Stimulated activated CD4-positive, alpha-beta T cell treated with anti-CD3 and anti-CD28 coated beads, Interleukin-15, amount 100 ng/mL, for 24 hours (primary cell): ENCODE measurements around the gene IL21R.
A peak's percentile ranks its signal among the peaks of the same experiment; 100 is the strongest.
"Not testable (repeated sequence)": the region's sequence is repeated elsewhere in the genome, so short reads cannot be mapped to it uniquely, and the experiment has no call there.

Experiments
- DNase-seq: peaks from one replicate; pipeline ENCODE4 v3.0.0-alpha.2; 2020

IL21R gene

GRCh38 chr16:27429330-27429871, 27.4 kb downstream of the IL21R start:
- no peak for DNase-seq

- DNase-seq = no peak
Measured at GRCh38 chr16:27429981-27430441, 28.0 kb downstream of the IL21R start.

GRCh38 chr16:27430512-27430911, 28.5 kb downstream of the IL21R start:
- no peak for DNase-seq

GRCh38 chr16:27430923-27431484, 29.0 kb downstream of the IL21R start:
- no peak for DNase-seq

- DNase-seq = no peak
Measured at GRCh38 chr16:27431773-27432532, 30.0 kb downstream of the IL21R start.

- DNase-seq = no peak
Measured at GRCh38 chr16:27432558-27432957, 30.6 kb downstream of the IL21R start.

GRCh38 chr16:27433191-27433590, 31.2 kb downstream of the IL21R start:
- not testable (repeated sequence) for DNase-seq

GRCh38 chr16:27433636-27434035, 31.7 kb downstream of the IL21R start:
- no peak for DNase-seq

GRCh38 chr16:27434141-27435051, 32.4 kb downstream of the IL21R start:
- no peak for DNase-seq

- DNase-seq = not testable (repeated sequence)
Measured at GRCh38 chr16:27435146-27435545, 33.2 kb downstream of the IL21R start.

- peak; percentile 0 for DNase-seq
Measured at GRCh38 chr16:27436065-27436464, 34.1 kb downstream of the IL21R start.

GRCh38 chr16:27436921-27437650, 35.1 kb downstream of the IL21R start:
- DNase-seq = peak; percentile 1

- peak; percentile 0 for DNase-seq
Measured at GRCh38 chr16:27437946-27438345, 36.0 kb downstream of the IL21R start.

- DNase-seq = no peak
Measured at GRCh38 chr16:27439271-27440018, 37.5 kb downstream of the IL21R start.

GRCh38 chr16:27441276-27441675, 39.3 kb downstream of the IL21R start:
- no peak for DNase-seq

- no peak for DNase-seq
Measured at GRCh38 chr16:27441998-27442397, 40.0 kb downstream of the IL21R start.

- no peak for DNase-seq
Measured at GRCh38 chr16:27444015-27444414, 42.0 kb downstream of the IL21R start.

- no peak for DNase-seq
Measured at GRCh38 chr16:27444470-27444869, 42.5 kb downstream of the IL21R start.

GRCh38 chr16:27445502-27446175, 43.7 kb downstream of the IL21R start:
- DNase-seq = no peak

- DNase-seq = peak; percentile 57
Measured at GRCh38 chr16:27446721-27447120, 44.7 kb downstream of the IL21R start.

GRCh38 chr16:27447301-27447700, 45.3 kb downstream of the IL21R start:
- no peak for DNase-seq
